ENCODE measurements around the gene NECTIN4.

Gene NECTIN4

DNA sequence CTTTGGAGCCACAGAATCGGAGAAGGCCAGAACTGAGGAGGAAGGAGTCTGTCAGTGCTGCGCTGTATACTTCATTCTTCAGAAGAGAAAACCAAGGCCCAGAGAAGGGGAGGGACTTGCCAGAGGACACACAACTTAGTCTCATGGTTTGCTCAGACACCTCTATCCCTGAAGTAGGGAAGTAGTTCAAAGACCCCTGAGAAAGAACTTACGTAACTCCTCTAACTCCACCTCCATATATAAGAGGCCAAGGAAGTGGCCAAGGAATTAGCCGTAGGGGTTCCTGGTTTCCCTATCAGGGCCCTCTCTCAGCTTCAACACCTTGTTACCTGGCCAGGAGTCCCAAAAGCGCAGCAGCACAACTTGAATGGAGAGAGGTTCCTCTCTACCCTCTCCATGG, 580 bp upstream of the NECTIN4 start:
- TF ChIP-seq, protein P1, sequence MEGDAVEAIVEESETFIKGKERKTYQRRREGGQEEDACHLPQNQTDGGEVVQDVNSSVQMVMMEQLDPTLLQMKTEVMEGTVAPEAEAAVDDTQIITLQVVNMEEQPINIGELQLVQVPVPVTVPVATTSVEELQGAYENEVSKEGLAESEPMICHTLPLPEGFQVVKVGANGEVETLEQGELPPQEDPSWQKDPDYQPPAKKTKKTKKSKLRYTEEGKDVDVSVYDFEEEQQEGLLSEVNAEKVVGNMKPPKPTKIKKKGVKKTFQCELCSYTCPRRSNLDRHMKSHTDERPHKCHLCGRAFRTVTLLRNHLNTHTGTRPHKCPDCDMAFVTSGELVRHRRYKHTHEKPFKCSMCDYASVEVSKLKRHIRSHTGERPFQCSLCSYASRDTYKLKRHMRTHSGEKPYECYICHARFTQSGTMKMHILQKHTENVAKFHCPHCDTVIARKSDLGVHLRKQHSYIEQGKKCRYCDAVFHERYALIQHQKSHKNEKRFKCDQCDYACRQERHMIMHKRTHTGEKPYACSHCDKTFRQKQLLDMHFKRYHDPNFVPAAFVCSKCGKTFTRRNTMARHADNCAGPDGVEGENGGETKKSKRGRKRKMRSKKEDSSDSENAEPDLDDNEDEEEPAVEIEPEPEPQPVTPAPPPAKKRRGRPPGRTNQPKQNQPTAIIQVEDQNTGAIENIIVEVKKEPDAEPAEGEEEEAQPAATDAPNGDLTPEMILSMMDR (IDR thresholded peaks at IDR 0.05; ENCODE audit: low read depth, low read length, missing control alignments): no peak
- DNase-seq (ENCODE audit: extremely low read depth, low read depth): no peak

DNA sequence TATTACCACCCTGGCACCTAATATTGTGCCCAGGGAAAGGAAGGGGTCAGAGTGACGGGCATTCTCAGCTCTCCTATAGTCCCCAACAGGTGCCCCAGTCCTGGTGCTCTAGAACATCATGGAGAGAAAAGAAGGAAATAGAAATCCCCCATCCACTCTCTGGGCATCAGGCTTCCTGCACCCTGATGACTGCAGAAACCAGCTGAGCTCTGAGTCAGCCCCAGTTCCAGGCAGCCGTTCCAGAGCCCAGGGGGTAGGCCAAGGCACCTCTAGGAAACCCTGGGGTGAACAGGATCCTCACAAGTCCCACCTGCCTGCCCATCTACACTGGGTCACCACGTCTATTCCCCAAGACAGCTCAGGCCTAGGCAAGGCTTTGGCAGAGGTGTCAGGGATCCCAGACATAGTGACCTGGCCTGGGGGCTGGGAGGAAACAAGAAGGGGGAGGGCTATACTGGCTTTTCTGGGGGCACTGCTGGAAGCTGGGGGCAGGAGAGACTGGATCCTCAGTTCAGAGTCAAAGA, 709 bp downstream of the NECTIN4 start:
- no peak overlapping the region for H3K4me3 ChIP-seq (replicated peaks; ENCODE audit: low read depth, low read length)
- TF ChIP-seq, protein P1 (IDR thresholded peaks at IDR 0.05; ENCODE audit: low read depth, low read length, missing control alignments): no peak
- DNase-seq (ENCODE audit: extremely low read depth, low read depth): no peak

More for the DNA sequence above, 580 bp upstream of the NECTIN4 start:
- no peak overlapping the region for H3K4me3 ChIP-seq (replicated peaks; ENCODE audit: low read depth, low read length)

DNA sequence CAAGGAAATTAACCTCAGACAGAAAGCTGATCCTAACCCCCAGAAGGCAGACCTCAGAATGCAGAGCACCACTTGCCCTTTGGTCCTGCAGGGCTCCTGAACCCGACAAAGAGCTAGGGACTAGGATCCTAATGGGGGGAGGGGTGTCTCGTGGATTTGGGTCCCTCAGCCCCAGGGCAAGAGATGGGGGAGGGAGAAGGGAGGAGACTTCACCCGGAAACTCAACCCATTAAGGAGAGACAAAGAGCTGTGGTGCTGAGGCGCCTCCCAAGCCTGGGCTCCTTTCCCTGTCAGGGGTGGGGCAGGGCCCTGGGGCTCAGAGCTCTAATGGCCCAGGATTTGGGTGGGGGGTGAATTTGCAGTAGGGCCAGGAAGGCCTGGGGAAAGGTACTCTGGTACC, 2.9 kb downstream of the NECTIN4 start:
- H3K4me3 ChIP-seq (replicated peaks; ENCODE audit: low read depth, low read length): no peak overlapping the region
- TF ChIP-seq, protein P1 (IDR thresholded peaks at IDR 0.05; ENCODE audit: low read depth, low read length, missing control alignments): no peak
- no peak for DNase-seq (ENCODE audit: extremely low read depth, low read depth)

- TF ChIP-seq, protein P1 (IDR thresholded peaks at IDR 0.05; ENCODE audit: low read depth, low read length, missing control alignments): no peak
- DNase-seq (ENCODE audit: extremely low read depth, low read depth): no peak
- H3K4me3 ChIP-seq (replicated peaks; ENCODE audit: low read depth, low read length): no peak overlapping the region
These were observed 4.2 kb downstream of the NECTIN4 start for GRCh38 chr1:161085165-161085564.

- H3K4me3 ChIP-seq (replicated peaks; ENCODE audit: low read depth, low read length): no peak overlapping the region
- TF ChIP-seq, protein P1 (IDR thresholded peaks at IDR 0.05; ENCODE audit: low read depth, low read length, missing control alignments): no peak
- no peak for DNase-seq (ENCODE audit: extremely low read depth, low read depth)
These were observed 4.8 kb downstream of the NECTIN4 start for GRCh38 chr1:161084597-161084988.

DNA sequence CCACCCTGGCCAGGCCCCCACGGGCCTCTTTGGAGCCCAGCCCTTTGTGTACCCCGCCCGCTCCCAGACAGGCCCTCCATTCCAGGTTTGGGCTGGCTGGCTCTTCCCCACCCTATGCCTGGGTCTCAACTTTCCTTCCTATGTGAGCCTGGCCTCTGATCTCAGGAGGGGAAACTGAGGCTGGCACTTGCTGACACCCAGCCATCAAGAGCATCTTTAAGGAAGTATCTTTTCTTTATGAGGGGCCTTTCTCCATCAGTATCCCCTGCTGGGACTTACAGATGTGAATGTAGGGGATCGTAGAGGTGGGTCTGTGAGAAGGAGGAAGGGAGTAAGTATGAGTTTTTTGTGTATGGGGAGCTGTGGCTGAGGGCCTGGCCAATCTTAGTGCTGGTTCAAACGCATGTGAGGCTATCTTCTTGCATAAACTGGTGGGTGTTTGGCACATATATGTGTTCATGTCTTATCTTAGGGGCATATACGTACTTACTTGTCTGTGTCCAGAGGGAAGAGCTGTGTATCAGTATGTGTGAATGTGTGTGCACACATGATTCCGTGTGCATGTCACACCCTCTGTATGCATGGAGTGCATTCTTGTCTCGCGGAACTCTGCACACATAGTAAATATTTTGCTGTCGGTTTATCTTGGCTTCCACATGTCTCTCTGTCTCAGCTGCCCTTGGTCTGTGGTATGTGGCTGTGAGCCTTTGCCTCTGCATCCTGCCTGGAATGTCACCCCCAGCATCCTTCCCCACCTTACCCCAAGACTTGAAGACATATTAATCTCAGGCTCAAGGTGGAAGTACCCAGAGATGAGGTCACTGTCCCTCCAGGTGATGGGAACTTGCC, 5.4 kb downstream of the NECTIN4 start:
- TF ChIP-seq, protein P1 (IDR thresholded peaks at IDR 0.05; ENCODE audit: low read depth, low read length, missing control alignments): no peak
- no peak for DNase-seq (ENCODE audit: extremely low read depth, low read depth)
- no peak overlapping the region for H3K4me3 ChIP-seq (replicated peaks; ENCODE audit: low read depth, low read length)

Measured in HFF-Myc (cell line).